Left kidney (tissue), 2 donors: ENCODE measurements around the gene ARID1B. TPM values are rescaled to one million over a fixed set of nuclear protein-coding genes. Genes with fewer than 3 reads are reported as not detected.
A peak's percentile ranks its signal among the peaks of the same experiment; 100 is the strongest.

ENCODE experiments used
- DNase-seq: peaks from one replicate; pipeline ENCODE4 v3.0.0-alpha.2; 2013
- polyA plus RNA-seq: library from polyadenylated mRNA; unstranded; fragments of 120-200 nt; gene quantifications from one replicate; pipeline ENCODE4 v1.2.1, GENCODE V29; 2013; ENCODE audit not compliant: insufficient read length

The ARID1B gene
- polyA plus RNA-seq, 1 donor = 87.7 TPM

DNA sequence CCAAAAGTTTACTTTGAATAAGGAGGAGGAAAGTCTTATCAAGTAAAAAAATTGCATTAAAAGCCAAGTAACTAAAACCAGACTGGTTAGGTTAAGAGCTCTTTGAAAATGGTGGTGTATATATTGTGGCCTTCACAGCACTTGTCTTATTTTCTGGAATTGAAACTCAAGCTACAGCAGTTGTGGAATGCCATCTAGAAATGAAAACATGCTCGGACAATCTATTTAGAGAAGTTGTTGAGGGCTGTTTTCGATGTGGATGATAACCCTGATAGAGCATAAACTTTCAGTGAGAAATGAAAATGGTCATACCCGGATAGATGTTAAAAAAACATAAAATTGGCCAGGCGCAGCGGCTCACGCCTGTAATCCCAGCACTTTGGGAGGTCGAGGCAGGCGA lies 47.0 kb downstream of the ARID1B start:
- DNase-seq = no peak

GRCh38 chr6:156825475-156825874 lies 48.3 kb downstream of the ARID1B start:
- no peak for DNase-seq

- no peak for DNase-seq
These were observed 49.2 kb downstream of the ARID1B start for GRCh38 chr6:156826290-156826955.

DNA sequence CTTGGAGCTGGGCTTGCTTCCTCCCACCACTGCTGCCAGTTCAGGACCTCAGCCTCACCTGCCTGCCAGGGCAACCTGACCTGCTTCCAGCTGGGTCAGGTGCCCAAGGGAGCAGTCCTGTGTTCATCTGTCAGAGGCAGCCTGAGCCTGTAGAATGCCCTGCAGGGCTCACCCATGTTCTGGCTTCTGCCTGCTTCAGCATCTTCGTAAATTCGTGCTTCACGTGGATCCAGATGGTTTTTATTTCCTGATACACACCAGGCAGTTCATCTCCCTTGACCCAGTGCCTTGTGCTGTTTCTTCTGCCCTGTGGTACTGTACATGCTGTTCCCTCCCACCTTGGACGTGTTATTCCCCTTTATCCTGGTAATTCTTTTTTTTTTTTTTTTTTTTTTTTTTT lies 50.2 kb downstream of the ARID1B start:
- DNase-seq = no peak

DNA sequence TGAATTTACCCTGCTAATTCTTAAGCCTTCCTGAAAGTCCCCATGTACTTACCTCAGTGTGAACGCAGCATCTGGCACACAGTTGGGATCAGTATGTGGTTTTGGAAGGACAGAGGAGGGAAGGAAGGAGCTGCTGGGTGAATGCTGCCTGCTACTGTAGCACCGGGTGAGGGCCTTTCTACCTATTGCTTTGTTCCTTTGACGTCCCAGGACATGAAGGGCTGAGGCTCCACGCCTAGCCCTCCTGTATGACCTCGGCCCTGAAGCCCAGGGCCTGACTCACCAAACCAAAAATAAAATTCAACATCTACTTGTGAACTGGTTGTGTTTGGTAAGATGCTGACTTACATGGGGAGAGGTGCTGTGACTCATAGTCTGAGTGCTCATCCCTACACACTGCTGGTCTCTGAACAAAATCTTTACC lies 51.1 kb downstream of the ARID1B start:
- DNase-seq = no peak

DNA sequence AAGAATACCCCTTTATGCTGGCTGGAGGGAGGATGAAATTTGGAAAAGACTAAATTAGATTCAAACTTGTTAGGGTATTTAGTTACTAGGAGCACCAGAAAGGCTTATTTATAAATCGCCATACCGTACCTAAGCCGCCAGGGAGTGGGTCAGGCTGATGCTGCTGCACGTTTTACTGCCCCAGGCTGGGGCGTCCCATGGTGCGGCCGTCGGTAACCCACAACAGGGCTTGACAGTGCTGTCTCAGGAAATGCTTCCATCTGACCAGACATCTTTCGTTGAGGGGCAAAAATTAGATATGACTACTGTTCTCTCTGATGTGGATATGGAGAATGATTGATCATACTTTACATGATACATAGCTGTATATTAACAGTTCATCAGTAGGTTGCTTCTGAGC lies 52.9 kb downstream of the ARID1B start:
- no peak for DNase-seq

GRCh38 chr6:156832231-156832647 lies 55.1 kb downstream of the ARID1B start:
- DNase-seq = no peak

DNA sequence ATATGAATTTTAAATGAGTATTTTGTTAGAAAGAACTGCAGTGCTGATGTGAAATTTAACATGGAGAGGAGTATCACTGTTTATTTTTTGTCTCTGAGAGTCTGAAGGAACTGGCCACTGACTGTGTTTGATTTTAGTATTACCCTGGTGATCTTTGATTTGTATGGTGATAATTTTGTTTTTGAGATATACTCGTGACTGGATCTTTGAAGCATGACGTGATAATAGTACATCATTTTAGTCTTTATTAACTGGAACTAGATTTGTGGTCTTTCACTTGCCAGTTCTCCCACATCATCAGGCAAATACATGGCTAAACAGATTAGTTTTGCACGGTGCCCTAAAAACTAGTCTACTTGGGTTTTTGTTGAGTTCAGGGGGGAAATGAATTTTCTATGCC lies 55.5 kb downstream of the ARID1B start:
- DNase-seq = no peak

GRCh38 chr6:156833755-156834154 lies 56.6 kb downstream of the ARID1B start:
- DNase-seq = no peak

DNA sequence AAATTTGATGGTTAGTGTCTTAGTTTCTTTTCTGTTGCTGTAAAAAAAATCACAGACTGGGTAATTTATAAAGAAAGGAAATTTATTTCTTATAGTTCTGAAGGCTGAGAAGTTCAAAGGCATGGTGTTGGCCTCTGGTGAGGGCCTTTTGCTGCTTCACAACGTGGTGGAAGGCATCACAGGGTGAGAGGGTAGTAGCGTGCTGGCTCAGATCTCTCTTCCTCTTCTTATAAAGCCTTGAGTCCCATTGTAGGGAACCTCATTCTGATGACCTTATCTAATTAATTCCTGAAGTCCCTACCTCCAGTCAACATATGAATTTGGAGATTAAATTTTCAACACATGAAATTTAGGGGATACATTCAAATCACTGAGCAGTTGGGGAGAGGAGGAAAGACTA lies 62.0 kb downstream of the ARID1B start:
- DNase-seq = no peak

DNA sequence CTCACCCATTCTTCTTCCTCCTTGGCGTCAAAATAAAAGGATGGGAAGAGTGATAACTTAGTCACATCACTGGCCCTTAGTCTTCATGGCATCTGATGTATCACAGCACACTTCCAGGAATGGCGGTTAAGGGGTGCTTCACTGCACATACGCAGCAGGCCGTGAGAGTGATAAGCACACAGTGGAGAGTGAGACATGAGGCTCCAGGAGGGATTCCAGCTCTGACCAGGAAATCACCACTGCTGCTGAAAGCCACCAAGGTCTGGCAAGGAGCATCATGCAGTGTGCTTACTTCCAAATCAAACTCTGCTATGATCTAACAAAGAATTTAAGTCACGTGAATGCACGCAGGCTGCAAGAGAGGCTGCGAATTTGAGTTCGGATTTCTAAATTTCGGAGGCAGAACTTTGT lies 62.4 kb downstream of the ARID1B start:
- no peak for DNase-seq

DNA sequence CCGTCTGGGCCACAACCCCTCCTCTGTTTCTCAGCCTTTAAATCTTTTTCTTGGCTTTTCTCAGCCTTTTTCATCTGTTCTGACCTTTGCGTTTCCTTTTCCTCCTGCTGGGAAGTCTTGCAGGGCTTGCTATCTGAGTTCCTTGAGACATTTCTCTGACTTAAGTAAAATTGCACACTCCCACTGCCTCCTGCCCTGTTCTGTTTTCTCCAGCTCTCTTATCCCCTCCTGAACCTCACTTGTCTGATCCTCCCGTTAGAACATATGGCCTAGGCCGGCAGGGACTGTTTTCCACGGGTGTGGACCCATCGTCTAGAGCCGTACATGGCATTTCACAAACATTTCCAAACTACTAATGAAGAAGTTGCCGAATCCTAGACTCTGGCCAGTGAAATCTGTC lies 63.0 kb downstream of the ARID1B start:
- DNase-seq = no peak

GRCh38 chr6:156840606-156841005 lies 63.4 kb downstream of the ARID1B start:
- DNase-seq = no peak

GRCh38 chr6:156841508-156841907 lies 64.3 kb downstream of the ARID1B start:
- no peak for DNase-seq

DNA sequence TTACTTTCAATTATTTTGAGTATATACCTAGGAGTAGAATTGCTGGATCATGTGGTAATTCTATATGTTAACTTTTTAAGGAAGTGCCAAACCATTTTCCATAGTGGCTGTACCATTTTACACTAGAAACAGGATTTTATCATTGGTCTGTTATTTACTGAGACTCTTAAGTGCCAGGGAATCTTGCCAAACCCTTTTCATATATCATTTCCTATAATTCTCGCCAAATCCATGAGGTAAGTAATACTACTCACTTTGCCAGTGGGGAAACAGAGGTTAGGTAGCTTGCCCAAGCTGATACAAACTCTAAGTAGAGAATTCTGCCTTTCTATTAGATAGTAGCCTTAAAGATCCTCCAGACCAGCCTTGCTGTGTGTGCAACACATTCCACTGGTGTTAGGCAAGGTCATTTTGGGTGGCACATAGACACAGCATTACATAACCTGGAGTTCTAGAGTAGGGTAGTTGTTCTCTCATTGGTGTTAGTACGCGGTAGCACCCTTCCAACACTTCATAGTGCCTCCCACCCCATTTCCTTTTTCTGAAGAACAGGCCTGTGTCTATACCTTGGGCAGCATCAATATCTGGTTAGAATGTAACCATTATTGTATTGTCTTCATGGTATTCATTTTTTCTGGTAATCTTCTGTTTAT lies 65.5 kb downstream of the ARID1B start:
- DNase-seq = no peak

GRCh38 chr6:156844089-156844488 lies 66.9 kb downstream of the ARID1B start:
- DNase-seq = no peak

DNA sequence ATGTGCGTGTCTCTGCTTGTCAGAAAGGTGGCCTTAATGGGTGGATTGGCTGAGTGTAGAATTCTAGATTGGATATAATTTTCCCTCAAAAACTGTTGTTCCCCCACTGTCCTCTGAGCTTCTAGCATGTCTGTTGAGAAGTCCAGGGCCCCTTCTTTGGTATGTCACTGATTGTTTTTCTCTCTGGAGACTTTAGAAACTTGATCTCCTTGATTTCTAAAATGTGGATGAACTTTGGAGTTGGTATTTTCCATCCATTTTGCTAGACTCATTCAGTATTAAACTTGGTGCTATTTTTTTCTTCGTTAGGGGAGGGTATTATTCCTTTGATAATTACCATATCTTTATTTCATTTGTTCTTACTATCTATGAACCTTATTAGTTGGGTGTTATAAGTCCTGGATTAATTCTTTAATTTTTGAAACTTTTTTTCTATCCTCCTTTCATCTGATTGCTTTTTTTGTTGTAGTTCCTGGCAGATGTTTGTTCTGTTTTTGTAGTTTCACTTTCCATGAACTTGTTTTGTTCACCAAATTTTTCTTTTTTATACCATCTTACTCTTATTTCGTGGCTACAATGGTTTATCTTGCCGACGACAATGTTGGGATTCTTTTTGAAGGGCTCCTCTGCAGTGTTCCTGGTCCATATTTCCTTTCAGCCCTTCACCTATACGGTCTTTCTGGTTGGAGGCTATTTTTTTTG lies 68.4 kb downstream of the ARID1B start:
- DNase-seq = no peak

DNA sequence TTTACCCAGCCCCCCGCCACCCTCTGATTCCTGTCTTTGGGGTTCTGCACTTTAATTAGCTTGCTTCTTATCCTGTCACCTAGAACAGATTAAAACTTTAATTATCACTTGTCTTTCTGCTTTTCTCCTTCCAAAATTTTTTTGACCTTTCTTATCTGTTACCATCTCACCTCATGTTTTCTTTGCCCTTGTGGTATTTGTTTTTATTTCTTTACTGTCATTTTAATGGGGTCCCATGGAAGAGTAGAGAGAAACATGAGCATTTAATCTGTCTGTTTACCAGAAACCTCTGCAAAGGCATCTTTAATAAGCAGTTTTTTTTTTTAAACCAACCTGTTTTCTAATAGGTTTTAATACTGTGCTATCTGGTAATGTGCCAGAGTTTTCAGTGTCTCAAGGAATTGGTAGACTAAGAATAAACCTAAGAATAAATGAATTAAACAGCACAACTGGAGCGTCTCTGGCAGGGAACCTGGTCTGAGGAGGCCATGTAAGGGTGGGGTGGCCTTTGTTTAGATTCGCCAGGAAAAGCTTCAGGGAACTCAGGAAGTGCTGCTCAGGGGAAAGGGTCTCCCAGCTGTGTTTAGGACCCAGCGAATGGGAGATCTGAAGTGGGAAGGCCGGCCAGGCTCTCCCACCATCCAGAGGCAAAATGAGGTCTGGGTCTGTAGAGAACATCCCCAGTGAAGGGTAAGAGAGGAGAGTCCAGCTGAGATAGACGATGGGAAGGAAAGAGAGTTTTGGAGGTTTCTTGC lies 69.8 kb downstream of the ARID1B start:
- no peak for DNase-seq

DNA sequence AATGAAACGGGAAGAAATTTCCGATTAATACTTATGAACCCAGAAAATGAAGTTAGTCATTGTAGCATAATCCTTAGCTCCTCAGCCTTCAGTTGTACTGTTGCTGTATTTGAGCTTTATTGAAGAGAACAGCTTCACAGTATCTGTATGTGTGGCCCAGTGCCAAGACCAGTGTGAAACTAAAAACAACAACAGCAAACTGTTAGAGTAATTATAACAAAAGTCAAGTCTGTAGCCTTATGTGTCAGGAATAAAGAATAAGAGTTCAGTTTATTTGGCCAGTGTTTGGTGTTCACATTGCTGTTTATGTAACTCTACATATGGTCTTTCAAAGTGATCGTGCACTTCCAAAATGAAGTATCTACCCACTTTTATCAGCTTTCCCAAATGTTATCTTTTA lies 70.9 kb downstream of the ARID1B start:
- DNase-seq = no peak

DNA sequence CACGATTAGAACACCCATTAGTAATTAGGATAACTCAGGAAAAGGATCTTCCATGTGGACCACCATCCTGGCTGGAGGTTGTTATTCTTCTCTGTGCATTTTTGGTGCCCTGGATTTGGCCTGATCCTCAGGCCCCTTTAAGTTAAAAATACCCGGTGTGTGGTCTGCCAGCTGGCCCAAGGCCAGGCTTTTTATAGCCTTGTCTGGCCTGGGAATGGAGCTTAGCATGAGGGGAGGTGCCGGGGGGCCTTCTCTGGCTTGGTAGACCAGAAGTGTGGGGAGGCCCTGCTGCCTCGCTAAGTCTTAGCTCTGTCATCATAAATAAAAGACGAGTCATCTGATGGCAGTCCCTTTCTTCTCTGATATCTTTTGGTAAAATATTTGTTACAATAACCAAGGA lies 71.4 kb downstream of the ARID1B start:
- DNase-seq = peak; percentile 73

- no peak for DNase-seq
These were observed 72.6 kb downstream of the ARID1B start for GRCh38 chr6:156849806-156850205.

DNA sequence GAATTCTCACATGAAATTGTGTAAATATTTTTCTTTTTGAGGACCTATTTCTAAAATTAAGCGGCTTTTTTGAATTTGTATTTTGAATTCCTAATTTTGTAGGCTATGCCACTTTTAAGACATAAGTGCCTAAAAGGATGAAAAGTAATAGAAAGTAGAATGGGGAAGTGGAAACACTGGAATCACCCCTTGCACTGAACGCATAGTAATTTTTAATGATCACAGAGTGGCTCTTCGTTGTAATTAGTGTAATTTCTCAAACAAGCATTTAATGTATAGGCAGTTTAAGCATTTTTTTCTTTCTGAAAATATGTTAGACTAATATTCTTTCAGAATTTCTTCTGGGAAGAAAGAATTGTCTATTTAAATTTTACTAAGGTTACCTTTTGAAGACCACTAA lies 73.2 kb downstream of the ARID1B start:
- DNase-seq = no peak

- no peak for DNase-seq
These were observed 74.3 kb downstream of the ARID1B start for GRCh38 chr6:156851454-156851921.
